Smooth muscle cell (in vitro differentiated cells): ENCODE measurements around the gene CADM1. TPM values are rescaled to one million over a fixed set of nuclear protein-coding genes. Genes with fewer than 3 reads are reported as not detected.
A peak's percentile ranks its signal among the peaks of the same experiment; 100 is the strongest.

ENCODE experiments used
- DNase-seq: peaks from one replicate; lab custom pipeline; 2025; ENCODE audit not compliant: unreplicated experiment; lab: John Stamatoyannopoulos, UW
- H2AFZ ChIP-seq: fragments of 200-600 bp; sonication (generic); 2 replicates; pipeline ENCODE4 v1.6.0; 2016; ENCODE audit warnings: antibody characterized with exemption, low read depth, mild to moderate bottlenecking
- H3F3A ChIP-seq: fragments of 200-600 bp; sonication (generic); 2 replicates; pipeline ENCODE4 v1.6.0; 2017; ENCODE audit warnings: antibody characterized with exemption, low read depth
- H3K27ac ChIP-seq: fragments of 200-600 bp; sonication (generic); 2 replicates; pipeline ENCODE4 v1.5.1; 2016; ENCODE audit warnings: low read depth, mild to moderate bottlenecking
- H3K27me3 ChIP-seq: fragments of 200-600 bp; sonication (generic); 2 replicates; pipeline ENCODE4 v1.6.1; 2016; ENCODE audit warnings: low read depth, mild to moderate bottlenecking
- H3K36me3 ChIP-seq: fragments of 200-600 bp; sonication (generic); 2 replicates; pipeline ENCODE4 v1.5.1; 2016; ENCODE audit warnings: low read depth
- H3K4me1 ChIP-seq: fragments of 200-600 bp; sonication (generic); 2 replicates; pipeline ENCODE4 v1.5.1; 2016; ENCODE audit warnings: low read depth
- H3K4me2 ChIP-seq: fragments of 200-600 bp; sonication (generic); 2 replicates; pipeline ENCODE4 v1.6.0; 2016; ENCODE audit warnings: mild to moderate bottlenecking
- H3K4me3 ChIP-seq: fragments of 200-600 bp; sonication (generic); 2 replicates; pipeline ENCODE4 v1.5.1; 2016; ENCODE audit warnings: mild to moderate bottlenecking
- H3K79me2 ChIP-seq: fragments of 200-600 bp; sonication (generic); 2 replicates; pipeline ENCODE4 v1.6.0; 2016; ENCODE audit warnings: low read depth, mild to moderate bottlenecking
- H3K9ac ChIP-seq: fragments of 200-600 bp; sonication (generic); 2 replicates; pipeline ENCODE4 v1.6.0; 2016; ENCODE audit warnings: low read depth
- H3K9me3 ChIP-seq: fragments of 200-600 bp; sonication (generic); replicated peaks from 2 replicates; pipeline ENCODE4 v1.5.1; 2016; ENCODE audit warnings: low read depth
- H4K20me1 ChIP-seq: fragments of 200-600 bp; sonication (generic); 2 replicates; pipeline ENCODE4 v1.6.0; 2016; ENCODE audit warnings: low read depth
- WGBS: methylation state at CpG from one replicate; pipeline ENCODE4 v1.1.7; 2016; ENCODE audit warnings: low lambda C conversion rate; 5-methylcytosine and 5-hydroxymethylcytosine counted together
- polyA plus RNA-seq: library from polyadenylated mRNA; unstranded; fragments of >200 nt; fragmentation: Nextera tagmentation; extraction: Ambion mirVana; gene quantifications from 2 replicates; pipeline ENCODE4 v1.2.1, GENCODE V29; 2016
- total RNA-seq: library from RNA; depleted of rRNA; stranded (reverse); fragments of >200 nt; gene quantifications from 2 replicates; pipeline ENCODE4 v1.2.3, GENCODE V29; 2014
- TF ChIP-seq, protein P1 (sequence below): fragments of 200-600 bp; sonication (generic); IDR thresholded peaks from 2 replicates; pipeline ENCODE4 v1.5.1; 2017; ENCODE audit warnings: borderline replicate concordance, mild to moderate bottlenecking, antibody characterized with exemption; ENCODE audit not compliant: insufficient read depth, poor library complexity, severe bottlenecking

CADM1 gene
- total and polyA plus RNA-seq, 2 experiments from 2014 or later: 158 to 167 TPM

GRCh38 chr11:115498354-115498753 lies 5.9 kb downstream of the CADM1 start:
- Histone ChIP-seq H3K4me2 (peak overlapping the region; percentile 64), H3K79me2 (peaks cover 93% of the 10 kb centered on the region)
- 93% methylated on average over 9 of the region's 9 CpGs for WGBS

GRCh38 chr11:115497303-115497702 lies 6.9 kb downstream of the CADM1 start:
- Histone ChIP-seq H3K27me3 (no peaks in the 10 kb centered on the region), H3K4me2 (peak overlapping the region; percentile 64), H3K27ac (peak overlapping the region; percentile 9), H3K4me3 (no peak overlapping the region), H3K9ac (no peak overlapping the region), H3K4me1 (peaks cover 26% of the 10 kb centered on the region), H2AFZ (no peak overlapping the region), H3K36me3 (no peaks in the 10 kb centered on the region), H3F3A (no peaks in the 10 kb centered on the region), H3K79me2 (peaks cover 90% of the 10 kb centered on the region), H3K9me3 (no peaks in the 10 kb centered on the region), H4K20me1 (peaks cover 66% of the 10 kb centered on the region)
- TF ChIP-seq, protein P1, sequence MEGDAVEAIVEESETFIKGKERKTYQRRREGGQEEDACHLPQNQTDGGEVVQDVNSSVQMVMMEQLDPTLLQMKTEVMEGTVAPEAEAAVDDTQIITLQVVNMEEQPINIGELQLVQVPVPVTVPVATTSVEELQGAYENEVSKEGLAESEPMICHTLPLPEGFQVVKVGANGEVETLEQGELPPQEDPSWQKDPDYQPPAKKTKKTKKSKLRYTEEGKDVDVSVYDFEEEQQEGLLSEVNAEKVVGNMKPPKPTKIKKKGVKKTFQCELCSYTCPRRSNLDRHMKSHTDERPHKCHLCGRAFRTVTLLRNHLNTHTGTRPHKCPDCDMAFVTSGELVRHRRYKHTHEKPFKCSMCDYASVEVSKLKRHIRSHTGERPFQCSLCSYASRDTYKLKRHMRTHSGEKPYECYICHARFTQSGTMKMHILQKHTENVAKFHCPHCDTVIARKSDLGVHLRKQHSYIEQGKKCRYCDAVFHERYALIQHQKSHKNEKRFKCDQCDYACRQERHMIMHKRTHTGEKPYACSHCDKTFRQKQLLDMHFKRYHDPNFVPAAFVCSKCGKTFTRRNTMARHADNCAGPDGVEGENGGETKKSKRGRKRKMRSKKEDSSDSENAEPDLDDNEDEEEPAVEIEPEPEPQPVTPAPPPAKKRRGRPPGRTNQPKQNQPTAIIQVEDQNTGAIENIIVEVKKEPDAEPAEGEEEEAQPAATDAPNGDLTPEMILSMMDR: no peak
- no peak for DNase-seq
- WGBS: 44% methylated on average over 2 of the region's 2 CpGs

More at GRCh38 chr11:115498354-115498753, 5.9 kb downstream of the CADM1 start:
- peaks cover 77% of the 10 kb centered on the region for H4K20me1 ChIP-seq
- peaks cover 26% of the 10 kb centered on the region for H3K4me1 ChIP-seq
- no peaks in the 10 kb centered on the region for H3F3A ChIP-seq
- H3K4me3 ChIP-seq: no peak overlapping the region
- H3K9me3 ChIP-seq: no peaks in the 10 kb centered on the region
- TF ChIP-seq, protein P1: no peak
- no peak overlapping the region for H3K9ac ChIP-seq
- no peaks in the 10 kb centered on the region for H3K27me3 ChIP-seq
- no peak overlapping the region for H3K27ac ChIP-seq
- no peak for DNase-seq
- H3K36me3 ChIP-seq: no peaks in the 10 kb centered on the region
- H2AFZ ChIP-seq: no peak overlapping the region

- Histone ChIP-seq H3K4me3 (no peak overlapping the region), H3K4me1 (peaks cover 24% of the 10 kb centered on the region), H3K79me2 (peaks cover 90% of the 10 kb centered on the region), H3K9me3 (no peaks in the 10 kb centered on the region), H3K4me2 (peak overlapping the region; percentile 64), H3K36me3 (no peaks in the 10 kb centered on the region), H2AFZ (no peak overlapping the region), H3K27ac (peak overlapping the region; percentile 9), H3K27me3 (no peaks in the 10 kb centered on the region), H4K20me1 (peaks cover 62% of the 10 kb centered on the region), H3F3A (no peaks in the 10 kb centered on the region), H3K9ac (no peak overlapping the region)
- TF ChIP-seq, protein P1: no peak
- WGBS: 72% methylated on average over 3 of the region's 3 CpGs
- DNase-seq: no peak
Observed at GRCh38 chr11:115496892-115497291, 7.3 kb downstream of the CADM1 start.

GRCh38 chr11:115493905-115494304 lies 10.3 kb downstream of the CADM1 start:
- peaks cover 70% of the 10 kb centered on the region for H3K79me2 ChIP-seq
- H3K9ac ChIP-seq: no peak overlapping the region
- no peaks in the 10 kb centered on the region for H3K36me3 ChIP-seq
- no peak overlapping the region for H3K4me3 ChIP-seq
- no peak overlapping the region for H3K4me2 ChIP-seq
- no peak overlapping the region for H2AFZ ChIP-seq
- peaks cover 7% of the 10 kb centered on the region for H3K4me1 ChIP-seq
- no peak overlapping the region for H3K27ac ChIP-seq
- H3K9me3 ChIP-seq: no peaks in the 10 kb centered on the region
- H3K27me3 ChIP-seq: no peaks in the 10 kb centered on the region
- no peak for DNase-seq
- TF ChIP-seq, protein P1: no peak
- 68% methylated on average over 2 of the region's 2 CpGs for WGBS
- H3F3A ChIP-seq: peaks cover 3% of the 10 kb centered on the region
- H4K20me1 ChIP-seq: peaks cover 32% of the 10 kb centered on the region
